Astrocyte (in vitro differentiated cells and primary cell): ENCODE measurements around the gene RDH14. TPM values are rescaled to one million over a fixed set of nuclear protein-coding genes. Genes with fewer than 3 reads are reported as not detected.
A peak's percentile ranks its signal among the peaks of the same experiment; 100 is the strongest.

Source experiments
- DNase-seq: peaks from one replicate; pipeline ENCODE4 v3.0.0-alpha.2; 2010; ENCODE audit warnings: low read depth
- FAIRE-seq: peaks from 2 replicates; lab custom pipeline; 2011; peaks lifted over from hg19 to GRCh38; lab: Jason Lieb, UNC
- H2AFZ ChIP-seq: 2 replicates; pipeline ENCODE4 v1.6.0; 2012; ENCODE audit warnings: low read depth, low read length, inconsistent platforms
- H3K27ac ChIP-seq: 2 replicates; pipeline ENCODE4 v1.5.1; 2011; ENCODE audit warnings: low read depth, low read length, inconsistent platforms
- H3K27me3 ChIP-seq: 2 replicates; pipeline ENCODE4 v1.6.0; 2011; ENCODE audit warnings: low read length, inconsistent platforms; ENCODE audit not compliant: insufficient read depth
- H3K36me3 ChIP-seq: 2 replicates; pipeline ENCODE4 v1.5.1; 2011; ENCODE audit warnings: low read length, inconsistent platforms; ENCODE audit not compliant: insufficient read depth
- H3K4me1 ChIP-seq: 2 replicates; pipeline ENCODE4 v1.5.1; 2011; ENCODE audit warnings: low read length, inconsistent platforms; ENCODE audit not compliant: insufficient read depth
- H3K4me2 ChIP-seq: 2 replicates; pipeline ENCODE4 v1.6.0; 2012; ENCODE audit warnings: low read length, inconsistent platforms
- H3K4me3 ChIP-seq: 2 replicates; pipeline ENCODE4 v1.5.1; 2011; ENCODE audit warnings: low read depth, mild to moderate bottlenecking, low read length, inconsistent platforms; ENCODE audit not compliant: insufficient read depth
- H3K79me2 ChIP-seq: 2 replicates; pipeline ENCODE4 v1.6.0; 2012; ENCODE audit warnings: mild to moderate bottlenecking, low read length, inconsistent platforms; ENCODE audit not compliant: insufficient read depth
- H3K9ac ChIP-seq: 2 replicates; pipeline ENCODE4 v1.6.0; 2012; ENCODE audit warnings: mild to moderate bottlenecking, low read length, inconsistent platforms
- H3K9me3 ChIP-seq: 2 replicates; pipeline ENCODE4 v1.5.1; 2012; ENCODE audit warnings: low read depth, mild to moderate bottlenecking, low read length, inconsistent platforms; ENCODE audit not compliant: insufficient read depth
- H4K20me1 ChIP-seq: 2 replicates; pipeline ENCODE4 v1.6.0; 2012; ENCODE audit warnings: low read length, inconsistent platforms; ENCODE audit not compliant: insufficient read depth
- H3K27ac Mint-ChIP-seq: one replicate; pipeline ENCODE4 v1.8.0; 2021; ENCODE audit warnings: mild to moderate bottlenecking, mixed read lengths; ENCODE audit not compliant: unreplicated experiment
- H3K27me3 Mint-ChIP-seq: one replicate; pipeline ENCODE4 v1.8.0; 2021; ENCODE audit warnings: low read depth, mixed read lengths; ENCODE audit not compliant: unreplicated experiment
- H3K36me3 Mint-ChIP-seq: one replicate; pipeline ENCODE4 v1.8.0; 2021; ENCODE audit warnings: low read depth, mixed read lengths; ENCODE audit not compliant: unreplicated experiment
- H3K4me1 Mint-ChIP-seq: one replicate; pipeline ENCODE4 v1.8.0; 2021; ENCODE audit warnings: low read depth, mixed read lengths; ENCODE audit not compliant: unreplicated experiment
- H3K4me3 Mint-ChIP-seq: one replicate; pipeline ENCODE4 v1.8.0; 2021; ENCODE audit warnings: mild to moderate bottlenecking, moderate library complexity, mixed read lengths; ENCODE audit not compliant: unreplicated experiment
- H3K9me3 Mint-ChIP-seq: one replicate; pipeline ENCODE4 v1.8.0; 2021; ENCODE audit warnings: mild to moderate bottlenecking, mixed read lengths; ENCODE audit not compliant: unreplicated experiment
- CTCF ChIP-seq: IDR thresholded peaks from 2 replicates; pipeline ENCODE4 v1.5.1; 2011; ENCODE audit warnings: low read depth, mild to moderate bottlenecking, inconsistent platforms, low read length, moderate library complexity; ENCODE audit not compliant: insufficient read depth
- EZH2 ChIP-seq: IDR thresholded peaks from 2 replicates; pipeline ENCODE4 v1.6.1; 2012; ENCODE audit warnings: mild to moderate bottlenecking, low read length, inconsistent platforms; ENCODE audit not compliant: insufficient read depth
- total RNA-seq: library from RNA; stranded (reverse); gene quantifications from 2 replicates; pipeline ENCODE4 v1.2.1, GENCODE V29; 2021

Gene RDH14
- total RNA-seq, 1 donor from 2014 or later: 16.0 TPM

- Histone ChIP-seq H3K79me2 (no peaks in the 10 kb centered on the region), H3K4me1 (no peaks in the 10 kb centered on the region)
Observed at GRCh38 chr2:18578033-18578432, 17.6 kb upstream of the RDH14 start.

GRCh38 chr2:18566145-18566769, 5.8 kb upstream of the RDH14 start:
- no peak overlapping the region for H3K27ac Mint-ChIP-seq
- H2AFZ ChIP-seq: no peak overlapping the region

More at GRCh38 chr2:18578033-18578432, 17.6 kb upstream of the RDH14 start:
- no peak for TF ChIP-seq EZH2
- no peak for TF ChIP-seq CTCF
- Histone ChIP-seq H3K9ac (no peak overlapping the region), H3K27ac (no peak overlapping the region), H3K27me3 (no peaks in the 10 kb centered on the region), H3K36me3 (no peaks in the 10 kb centered on the region), H3K9me3 (no peaks in the 10 kb centered on the region), H3K4me3 (no peak overlapping the region), H4K20me1 (no peaks in the 10 kb centered on the region), H2AFZ (no peak overlapping the region), H3K4me2 (no peak overlapping the region)
- no peak for DNase-seq
- H3K4me3 Mint-ChIP-seq: no peak overlapping the region
- FAIRE-seq: no peak
- no peak overlapping the region for H3K27ac Mint-ChIP-seq
- H3K36me3 Mint-ChIP-seq: no peaks in the 10 kb centered on the region
- H3K9me3 Mint-ChIP-seq: peaks cover 10% of the 10 kb centered on the region
- no peaks in the 10 kb centered on the region for H3K27me3 Mint-ChIP-seq
- no peaks in the 10 kb centered on the region for H3K4me1 Mint-ChIP-seq

GRCh38 chr2:18560797-18561085, 288 bp upstream of the RDH14 start:
- peak overlapping the region; percentile 92 for H3K4me3 Mint-ChIP-seq
- no peak for DNase-seq
- peaks cover 14% of the 10 kb centered on the region for H3K4me1 Mint-ChIP-seq
- Histone ChIP-seq H3K9ac (peak overlapping the region; percentile 91), H3K9me3 (no peaks in the 10 kb centered on the region), H3K36me3 (no peaks in the 10 kb centered on the region), H3K4me2 (peak overlapping the region; percentile 89), H3K4me1 (peaks cover 12% of the 10 kb centered on the region), H4K20me1 (no peaks in the 10 kb centered on the region), H3K27ac (peak overlapping the region; percentile 84), H3K4me3 (peak overlapping the region; percentile 82), H3K79me2 (peaks cover 26% of the 10 kb centered on the region), H2AFZ (peak overlapping the region; percentile 97), H3K27me3 (no peaks in the 10 kb centered on the region)
- H3K27me3 Mint-ChIP-seq: no peaks in the 10 kb centered on the region
- H3K9me3 Mint-ChIP-seq: peaks cover 6% of the 10 kb centered on the region
- peak; percentile 32 for FAIRE-seq
- no peaks in the 10 kb centered on the region for H3K36me3 Mint-ChIP-seq
- no peak for TF ChIP-seq CTCF
- no peak for TF ChIP-seq EZH2
- H3K27ac Mint-ChIP-seq: peak overlapping the region; percentile 86

More at GRCh38 chr2:18566145-18566769, 5.8 kb upstream of the RDH14 start:
- Mint-ChIP-seq H3K27me3 (no peaks in the 10 kb centered on the region), H3K4me3 (no peak overlapping the region), H3K36me3 (no peaks in the 10 kb centered on the region), H3K9me3 (peaks cover 7% of the 10 kb centered on the region), H3K4me1 (no peaks in the 10 kb centered on the region)
- Histone ChIP-seq H3K79me2 (no peaks in the 10 kb centered on the region), H4K20me1 (no peaks in the 10 kb centered on the region), H3K27me3 (no peaks in the 10 kb centered on the region), H3K27ac (no peak overlapping the region), H3K4me1 (no peaks in the 10 kb centered on the region), H3K4me2 (no peak overlapping the region), H3K9me3 (no peaks in the 10 kb centered on the region), H3K4me3 (no peak overlapping the region), H3K9ac (no peak overlapping the region), H3K36me3 (no peaks in the 10 kb centered on the region)
- DNase-seq: no peak
- no peak for FAIRE-seq
- no peak for TF ChIP-seq EZH2
